AG04449 (cell line): ENCODE data around the gene TIRAP.

ENCODE experiments used
- CTCF ChIA-PET: fragments of 350-600 bp; formaldehyde crosslinking; extraction: SDS; loops from one replicate; lab custom pipeline; 2021; ENCODE audit warnings: antibody characterized with exemption; lab: Yijun Ruan, JAX
- POLR2A ChIA-PET: fragments of 400-600, 350-600 bp; formaldehyde crosslinking; extraction: SDS; loops from one replicate; lab custom pipeline; 2020; ENCODE audit warnings: antibody characterized with exemption, inconsistent platforms; lab: Yijun Ruan, JAX
- DNase-seq: peaks from one replicate; pipeline ENCODE4 v3.0.0-alpha.2; 2010; ENCODE audit warnings: low read depth, low spot score
- H3K4me3 ChIP-seq: 2 replicates; pipeline ENCODE4 v1.5.1; 2011; ENCODE audit warnings: low read depth, mild to moderate bottlenecking, control low read depth, low read length
- CTCF ChIP-seq: IDR thresholded peaks from one replicate; pipeline ENCODE4 v1.5.1; 2011; ENCODE audit warnings: mild to moderate bottlenecking, moderate library complexity, low read length, control low read depth, inconsistent platforms; ENCODE audit not compliant: insufficient read depth; ENCODE audit errors: missing control alignments

Gene TIRAP

DNA sequence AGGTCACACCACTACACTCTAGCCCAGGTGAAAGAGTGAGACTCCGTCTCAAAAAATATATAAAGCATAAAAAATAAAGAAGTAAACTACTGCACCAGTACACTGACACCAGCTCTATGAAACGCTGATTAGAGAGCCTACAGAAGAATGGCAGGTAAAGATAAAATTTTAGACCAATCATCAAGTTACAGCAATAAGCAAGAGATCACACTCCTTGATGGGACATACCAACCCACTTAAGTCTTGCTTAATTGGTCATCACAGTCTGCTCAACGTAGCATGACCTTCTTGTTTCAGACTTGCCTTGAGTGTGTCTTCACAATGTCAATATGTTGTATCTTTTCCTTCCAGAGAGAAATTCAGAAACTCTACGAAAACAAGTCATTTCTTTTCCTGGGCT, 26.7 kb upstream of the TIRAP start:
- POLR2A ChIA-PET: no interaction called here
- no peak overlapping the region for H3K4me3 ChIP-seq
- CTCF ChIA-PET: no interaction called here
- TF ChIP-seq CTCF: no peak
- no peak for DNase-seq

GRCh38 chr11:126257144-126257543, 25.7 kb upstream of the TIRAP start:
- no peak for DNase-seq
- no peak for TF ChIP-seq CTCF
- H3K4me3 ChIP-seq: no peak overlapping the region
- ChIA-PET POLR2A (no interaction called here), CTCF (no interaction called here)

GRCh38 chr11:126257764-126258163, 25.1 kb upstream of the TIRAP start:
- no peak overlapping the region for H3K4me3 ChIP-seq
- no peak for DNase-seq
- ChIA-PET CTCF (interaction anchor here (0.8 kb wide), 1 partner anchor 14 kb away, joined by 3 read pairs; no protein-coding TSS in a partner anchor), POLR2A (no interaction called here)
- no peak for TF ChIP-seq CTCF

GRCh38 chr11:126262216-126262615, 20.7 kb upstream of the TIRAP start:
- no peak overlapping the region for H3K4me3 ChIP-seq
- CTCF ChIA-PET: no interaction called here
- POLR2A ChIA-PET: no interaction called here
- no peak for TF ChIP-seq CTCF
- no peak for DNase-seq

GRCh38 chr11:126263489-126263888, 19.4 kb upstream of the TIRAP start:
- CTCF ChIA-PET: no interaction called here
- POLR2A ChIA-PET: no interaction called here
- TF ChIP-seq CTCF: no peak
- DNase-seq: no peak
- no peak overlapping the region for H3K4me3 ChIP-seq

- POLR2A ChIA-PET: no interaction called here
- CTCF ChIA-PET: no interaction called here
- DNase-seq: no peak
- H3K4me3 ChIP-seq: no peak overlapping the region
- no peak for TF ChIP-seq CTCF
Observed at GRCh38 chr11:126265811-126266210, 17.1 kb upstream of the TIRAP start.
